22Rv1 (cell line): ENCODE data around the gene CUX1.

ENCODE experiments used
- ZFX ChIP-seq: fragments of 450-650 bp; IDR thresholded peaks from 2 replicates; pipeline ENCODE4 v1.6.1; 2017; ENCODE audit warnings: antibody characterized with exemption, borderline replicate concordance
- TF ChIP-seq, protein P1 (sequence below): fragments of 450-650 bp; IDR thresholded peaks from 2 replicates; pipeline ENCODE4 v1.5.1; 2017; ENCODE audit warnings: mild to moderate bottlenecking

DNA sequence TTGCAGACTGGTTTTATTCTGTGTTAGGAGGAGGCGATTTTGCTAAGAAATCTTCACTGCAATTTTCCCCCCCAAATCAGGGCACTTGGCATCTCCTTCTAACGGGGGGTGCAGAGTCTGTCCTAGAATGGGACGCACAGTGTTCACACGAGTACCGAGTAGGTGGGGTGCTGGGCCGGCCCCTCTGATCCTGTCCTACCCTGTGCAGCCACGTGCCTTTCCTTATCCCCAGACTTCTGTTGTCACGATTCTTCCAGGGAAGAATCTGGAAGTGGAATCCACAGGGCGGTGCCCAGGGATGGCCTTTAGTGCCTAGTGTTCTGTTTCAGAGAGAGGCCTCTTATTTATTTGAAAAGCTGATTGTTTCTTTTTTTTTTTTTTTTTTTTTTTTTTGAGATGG lies 16.4 kb downstream of the CUX1 start:
- TF ChIP-seq, protein P1, sequence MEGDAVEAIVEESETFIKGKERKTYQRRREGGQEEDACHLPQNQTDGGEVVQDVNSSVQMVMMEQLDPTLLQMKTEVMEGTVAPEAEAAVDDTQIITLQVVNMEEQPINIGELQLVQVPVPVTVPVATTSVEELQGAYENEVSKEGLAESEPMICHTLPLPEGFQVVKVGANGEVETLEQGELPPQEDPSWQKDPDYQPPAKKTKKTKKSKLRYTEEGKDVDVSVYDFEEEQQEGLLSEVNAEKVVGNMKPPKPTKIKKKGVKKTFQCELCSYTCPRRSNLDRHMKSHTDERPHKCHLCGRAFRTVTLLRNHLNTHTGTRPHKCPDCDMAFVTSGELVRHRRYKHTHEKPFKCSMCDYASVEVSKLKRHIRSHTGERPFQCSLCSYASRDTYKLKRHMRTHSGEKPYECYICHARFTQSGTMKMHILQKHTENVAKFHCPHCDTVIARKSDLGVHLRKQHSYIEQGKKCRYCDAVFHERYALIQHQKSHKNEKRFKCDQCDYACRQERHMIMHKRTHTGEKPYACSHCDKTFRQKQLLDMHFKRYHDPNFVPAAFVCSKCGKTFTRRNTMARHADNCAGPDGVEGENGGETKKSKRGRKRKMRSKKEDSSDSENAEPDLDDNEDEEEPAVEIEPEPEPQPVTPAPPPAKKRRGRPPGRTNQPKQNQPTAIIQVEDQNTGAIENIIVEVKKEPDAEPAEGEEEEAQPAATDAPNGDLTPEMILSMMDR = no peak
- no peak for TF ChIP-seq ZFX
